Mononuclear cell (primary cell): Measurements from ENCODE around the gene TANC1. TPM values are rescaled to one million over a fixed set of nuclear protein-coding genes. Genes with fewer than 3 reads are reported as not detected.

Source experiments
- H3K27me3 ChIP-seq: 2 replicates; pipeline ENCODE4 v1.6.0; 2011; ENCODE audit warnings: low read length, control low read depth; ENCODE audit not compliant: insufficient read depth
- H3K4me1 ChIP-seq: 2 replicates; pipeline ENCODE4 v1.5.1; 2011; ENCODE audit warnings: mild to moderate bottlenecking, low read length, control low read depth; ENCODE audit not compliant: insufficient read depth
- H3K4me3 ChIP-seq: 2 replicates; pipeline ENCODE4 v1.5.1; 2011; ENCODE audit warnings: mild to moderate bottlenecking, low read length, moderate library complexity
- H3K9me3 ChIP-seq: 2 replicates; pipeline ENCODE4 v1.5.1; 2011; ENCODE audit warnings: low read depth, mild to moderate bottlenecking, control low read depth, low read length
- total RNA-seq: library from RNA; depleted of rRNA; stranded (reverse); fragments of >200 nt; gene quantifications from one replicate; pipeline ENCODE4 v1.2.3, GENCODE V29; 2012

Gene TANC1
- total RNA-seq, 1 donor: 0.21 TPM

- H3K27me3 ChIP-seq: no peaks in the 10 kb centered on the region
- H3K4me3 ChIP-seq: no peak overlapping the region
- no peaks in the 10 kb centered on the region for H3K9me3 ChIP-seq
- peaks cover 14% of the 10 kb centered on the region for H3K4me1 ChIP-seq
Observed at GRCh38 chr2:159154366-159154765, 185.9 kb downstream of the TANC1 start.

GRCh38 chr2:159155320-159155719 lies 186.9 kb downstream of the TANC1 start:
- no peak overlapping the region for H3K4me3 ChIP-seq
- no peaks in the 10 kb centered on the region for H3K9me3 ChIP-seq
- peaks cover 14% of the 10 kb centered on the region for H3K4me1 ChIP-seq
- H3K27me3 ChIP-seq: no peaks in the 10 kb centered on the region

- no peak overlapping the region for H3K4me3 ChIP-seq
- H3K4me1 ChIP-seq: peaks cover 16% of the 10 kb centered on the region
- H3K27me3 ChIP-seq: no peaks in the 10 kb centered on the region
- no peaks in the 10 kb centered on the region for H3K9me3 ChIP-seq
Observed at GRCh38 chr2:159155791-159156190, 187.4 kb downstream of the TANC1 start.

DNA sequence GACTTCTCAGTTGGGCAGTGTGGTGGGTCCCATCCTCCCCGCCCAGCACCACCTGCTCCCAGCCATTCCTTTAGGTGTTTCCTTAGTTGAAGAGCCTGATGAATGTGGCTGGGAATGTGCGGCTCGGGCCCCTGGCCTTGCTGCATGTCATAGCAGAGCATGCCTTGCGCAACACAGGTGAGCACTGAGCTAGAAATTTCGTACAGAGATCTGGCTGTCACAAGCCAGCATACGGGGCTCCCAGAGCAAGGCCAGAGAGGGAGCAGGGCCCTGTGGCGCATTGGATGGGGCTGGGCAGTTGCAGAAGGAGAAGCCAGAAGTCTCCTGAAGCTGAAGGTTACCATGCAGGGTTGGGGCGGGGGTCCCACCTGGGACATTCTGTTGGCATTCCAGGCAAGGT lies 188.4 kb downstream of the TANC1 start:
- H3K9me3 ChIP-seq: no peaks in the 10 kb centered on the region
- no peaks in the 10 kb centered on the region for H3K27me3 ChIP-seq
- H3K4me3 ChIP-seq: no peak overlapping the region
- peaks cover 20% of the 10 kb centered on the region for H3K4me1 ChIP-seq

DNA sequence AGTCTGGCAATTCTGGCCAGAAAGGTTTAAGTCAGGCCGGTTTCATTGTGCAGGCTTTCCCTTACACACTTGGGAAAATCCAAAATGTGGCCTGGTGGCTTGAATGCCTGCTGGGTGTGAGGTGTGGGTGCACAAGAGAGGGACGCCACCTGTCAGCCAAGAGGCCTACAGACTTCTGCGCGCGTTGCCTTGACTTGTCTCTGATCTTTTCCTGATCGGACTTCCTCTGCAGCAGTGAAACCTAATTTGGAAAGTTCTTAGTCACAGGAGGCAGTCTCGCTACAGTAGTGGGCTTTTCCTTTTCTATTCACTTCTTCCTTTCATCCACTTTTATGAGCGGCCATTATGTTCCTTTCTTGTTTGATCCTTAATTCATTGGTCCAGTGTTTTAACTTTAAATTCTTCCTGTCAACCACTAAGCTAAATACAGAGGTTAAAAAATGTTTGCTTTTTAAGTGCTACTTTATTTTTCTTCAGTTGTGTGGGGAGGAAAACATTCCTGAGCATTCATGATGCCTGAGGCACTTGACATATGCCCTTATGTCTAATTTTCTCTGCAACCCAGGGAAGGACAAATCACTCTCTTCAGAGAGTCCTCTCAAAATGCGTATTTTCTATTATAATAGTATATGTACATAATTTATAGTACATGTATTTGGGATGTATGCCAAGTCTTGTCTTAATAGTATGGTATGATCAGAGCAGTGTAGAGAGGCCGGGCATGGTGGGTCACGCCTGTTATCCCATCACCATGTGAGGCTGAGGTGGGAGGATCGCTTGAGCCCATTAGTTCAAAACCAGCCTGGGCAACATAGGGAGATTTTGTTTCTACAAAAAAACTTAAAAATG lies 189.1 kb downstream of the TANC1 start:
- H3K4me3 ChIP-seq: no peak overlapping the region

DNA sequence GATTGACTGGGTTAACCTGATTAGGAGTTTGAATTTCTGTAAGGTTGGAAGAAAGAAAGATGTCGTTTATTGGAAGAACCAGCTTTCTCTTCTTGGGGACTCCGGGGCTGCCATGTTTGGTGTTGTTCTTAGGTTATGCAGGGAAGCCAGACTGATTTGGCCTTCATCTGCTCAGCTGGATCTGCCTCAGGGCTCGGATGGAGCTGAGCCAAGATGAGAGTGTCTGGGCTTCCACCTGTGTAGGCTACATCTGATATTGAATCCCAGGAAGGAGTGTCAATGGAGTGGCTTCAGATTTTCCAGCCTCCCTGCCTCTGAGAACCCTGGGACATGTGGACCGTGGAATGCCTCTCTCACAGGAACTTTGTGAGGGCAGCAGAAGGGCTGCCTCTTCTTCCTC lies 192.0 kb downstream of the TANC1 start:
- Histone ChIP-seq H3K9me3 (no peaks in the 10 kb centered on the region), H3K4me3 (no peak overlapping the region), H3K4me1 (peaks cover 9% of the 10 kb centered on the region), H3K27me3 (no peaks in the 10 kb centered on the region)

More for the DNA sequence above, 189.1 kb downstream of the TANC1 start:
- Histone ChIP-seq H3K27me3 (no peaks in the 10 kb centered on the region), H3K4me1 (peaks cover 20% of the 10 kb centered on the region), H3K9me3 (no peaks in the 10 kb centered on the region)

- Histone ChIP-seq H3K9me3 (no peaks in the 10 kb centered on the region), H3K4me1 (peaks cover 9% of the 10 kb centered on the region), H3K27me3 (no peaks in the 10 kb centered on the region), H3K4me3 (no peak overlapping the region)
Observed at GRCh38 chr2:159160954-159161353, 192.5 kb downstream of the TANC1 start.

DNA sequence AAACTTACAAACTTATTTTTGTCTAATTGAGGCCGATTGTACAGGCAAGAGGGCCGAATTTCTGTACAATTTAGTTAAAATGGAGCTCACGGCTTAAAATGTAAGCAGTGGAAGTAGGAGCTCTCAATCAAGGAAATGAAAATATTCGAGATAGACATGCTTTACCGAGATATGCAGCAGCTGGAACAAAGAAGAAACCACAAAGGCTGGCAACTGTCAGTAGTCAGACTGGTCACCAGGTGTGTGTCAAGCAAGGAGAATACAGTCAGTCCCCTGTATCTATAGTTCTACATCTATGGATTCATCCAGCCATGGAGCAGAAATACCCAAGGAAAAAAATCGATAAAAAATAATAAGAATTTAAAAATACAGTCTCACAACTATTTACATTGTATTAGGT lies 195.5 kb downstream of the TANC1 start:
- Histone ChIP-seq H3K4me3 (no peak overlapping the region), H3K27me3 (no peaks in the 10 kb centered on the region), H3K4me1 (peaks cover 9% of the 10 kb centered on the region), H3K9me3 (no peaks in the 10 kb centered on the region)

DNA sequence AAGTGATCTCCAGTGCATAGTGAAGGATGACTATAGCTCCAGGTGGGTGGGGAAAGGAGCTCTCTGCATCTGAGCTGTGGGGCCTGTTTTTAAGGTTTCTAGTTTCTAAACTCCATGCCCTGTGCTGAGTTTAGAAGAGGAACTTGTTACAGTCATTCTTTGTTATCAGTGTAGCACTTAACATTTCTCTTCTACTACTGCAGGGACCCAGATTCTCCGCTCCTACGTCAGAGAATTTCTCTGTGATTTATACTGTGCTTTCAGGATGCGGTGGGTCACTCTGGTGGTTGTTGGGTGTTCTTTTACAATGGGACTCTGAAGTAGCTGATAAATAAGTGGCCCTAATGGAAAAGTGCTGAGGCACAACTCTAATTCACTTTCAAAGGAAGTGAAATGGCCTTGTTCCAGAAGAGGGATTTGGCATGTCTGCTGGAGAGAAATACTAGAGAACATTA lies 196.0 kb downstream of the TANC1 start:
- Histone ChIP-seq H3K9me3 (no peaks in the 10 kb centered on the region), H3K4me1 (peaks cover 9% of the 10 kb centered on the region), H3K27me3 (no peaks in the 10 kb centered on the region), H3K4me3 (no peak overlapping the region)

- Histone ChIP-seq H3K27me3 (no peaks in the 10 kb centered on the region), H3K9me3 (no peaks in the 10 kb centered on the region), H3K4me1 (peaks cover 9% of the 10 kb centered on the region), H3K4me3 (no peak overlapping the region)
Observed at GRCh38 chr2:159165048-159165447, 196.6 kb downstream of the TANC1 start.

DNA sequence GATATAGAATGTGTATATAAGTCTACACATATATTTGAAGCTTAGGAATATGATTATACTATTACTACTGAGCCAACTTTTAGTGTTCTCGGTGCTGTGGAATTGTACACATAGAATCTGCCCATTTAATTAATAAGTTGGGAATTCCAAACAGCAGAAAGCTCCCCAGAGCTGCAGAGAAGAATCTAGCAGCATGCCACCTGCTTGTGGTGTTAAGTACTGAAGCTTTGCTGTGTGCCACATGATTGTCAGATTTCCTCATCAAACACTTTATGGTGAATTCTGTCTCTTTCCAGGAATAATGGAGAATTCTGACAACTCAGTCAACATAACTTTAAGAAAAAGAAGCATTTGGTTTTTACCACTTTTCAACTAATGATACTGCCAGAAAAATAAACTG lies 200.3 kb downstream of the TANC1 start:
- Histone ChIP-seq H3K9me3 (no peaks in the 10 kb centered on the region), H3K27me3 (no peaks in the 10 kb centered on the region), H3K4me3 (no peak overlapping the region), H3K4me1 (no peaks in the 10 kb centered on the region)

DNA sequence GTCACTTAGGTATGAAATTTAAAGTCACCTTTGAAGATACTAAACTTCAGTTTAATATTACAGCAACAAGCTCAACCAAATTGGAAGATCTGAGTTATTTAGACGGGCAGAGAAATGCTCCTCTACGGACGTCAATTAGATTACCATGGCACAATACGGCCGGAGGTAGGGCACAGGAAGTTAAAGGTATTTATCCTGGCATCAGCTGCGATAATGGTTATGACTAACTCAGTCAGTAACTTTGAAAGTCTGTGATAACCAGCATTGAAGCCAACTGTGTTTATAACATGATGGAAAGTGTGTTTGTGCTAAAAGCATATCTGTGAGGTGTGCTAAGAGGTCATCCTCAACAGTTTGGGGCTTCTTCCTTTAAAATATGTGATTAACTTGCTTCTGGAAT lies 200.7 kb downstream of the TANC1 start:
- Histone ChIP-seq H3K4me1 (no peaks in the 10 kb centered on the region), H3K27me3 (no peaks in the 10 kb centered on the region), H3K4me3 (no peak overlapping the region), H3K9me3 (no peaks in the 10 kb centered on the region)

DNA sequence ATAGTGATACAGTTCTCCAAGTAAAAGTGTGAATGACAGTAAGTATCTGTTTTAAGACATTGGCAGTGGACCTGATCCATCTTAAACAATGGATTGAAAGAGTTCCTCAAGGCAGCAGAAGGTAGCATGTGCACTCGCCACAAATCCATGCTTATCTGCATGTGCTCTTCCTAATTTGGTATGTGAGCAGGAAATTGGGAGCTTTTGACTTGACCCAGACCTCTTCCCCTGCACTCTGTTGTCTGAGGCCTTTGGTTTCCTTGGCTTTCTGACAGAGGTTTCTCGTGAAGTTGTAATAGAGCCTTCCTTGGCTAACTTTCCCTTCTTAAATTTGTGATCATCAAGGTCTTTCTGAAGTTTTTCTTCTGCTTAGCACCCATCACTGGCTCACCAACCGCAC lies 204.0 kb downstream of the TANC1 start:
- no peaks in the 10 kb centered on the region for H3K9me3 ChIP-seq
- no peaks in the 10 kb centered on the region for H3K27me3 ChIP-seq
- H3K4me1 ChIP-seq: no peaks in the 10 kb centered on the region
- H3K4me3 ChIP-seq: no peak overlapping the region

GRCh38 chr2:159174759-159175158 lies 206.3 kb downstream of the TANC1 start:
- Histone ChIP-seq H3K4me1 (no peaks in the 10 kb centered on the region), H3K27me3 (no peaks in the 10 kb centered on the region), H3K9me3 (no peaks in the 10 kb centered on the region), H3K4me3 (no peak overlapping the region)

DNA sequence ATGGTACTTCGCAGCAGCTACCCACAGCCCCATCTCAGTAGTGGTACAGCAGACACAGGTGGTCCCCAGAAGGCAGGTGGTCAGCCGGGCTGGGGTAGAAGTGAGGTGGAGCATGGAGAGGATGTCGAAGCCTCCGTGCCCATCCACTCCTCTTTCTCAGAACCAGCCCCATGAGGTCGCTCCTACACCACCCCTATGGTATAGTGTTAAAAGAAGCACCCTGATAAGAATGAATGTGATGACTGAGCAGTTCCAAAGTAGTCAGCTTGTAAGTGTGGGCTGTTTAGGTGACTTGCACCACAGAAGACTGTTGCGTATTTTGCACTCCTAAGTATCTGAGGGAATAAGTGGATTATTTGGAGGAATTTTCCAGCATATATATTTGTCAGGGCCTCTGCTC lies 206.7 kb downstream of the TANC1 start:
- H3K9me3 ChIP-seq: no peaks in the 10 kb centered on the region
- no peaks in the 10 kb centered on the region for H3K27me3 ChIP-seq
- no peaks in the 10 kb centered on the region for H3K4me1 ChIP-seq
- no peak overlapping the region for H3K4me3 ChIP-seq

DNA sequence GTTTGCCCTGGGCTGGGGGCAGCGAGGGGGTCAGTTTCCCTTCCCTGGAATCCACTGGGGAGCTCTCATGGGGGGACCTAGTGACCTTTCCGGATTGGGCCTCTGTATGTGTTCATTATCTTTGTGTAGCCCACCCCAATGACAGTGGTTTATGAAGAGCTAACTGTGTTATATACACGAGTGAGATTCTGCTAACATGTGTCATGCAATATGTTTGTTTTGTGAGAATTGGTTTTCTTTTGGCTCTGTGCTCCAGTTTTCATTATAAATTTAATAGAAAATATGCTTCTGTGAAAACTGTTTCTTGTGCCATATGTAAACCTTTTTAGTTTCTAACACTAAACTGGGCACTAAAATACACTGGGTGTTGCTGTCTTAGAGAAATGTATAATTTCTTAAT lies 207.5 kb downstream of the TANC1 start:
- Histone ChIP-seq H3K9me3 (no peaks in the 10 kb centered on the region), H3K4me1 (no peaks in the 10 kb centered on the region), H3K4me3 (no peak overlapping the region), H3K27me3 (no peaks in the 10 kb centered on the region)
